GM21576 (cell line): ENCODE results near the gene MMAA.
"Not testable (repeated sequence)": the region's sequence is repeated elsewhere in the genome, so short reads cannot be mapped to it uniquely, and the experiment has no call there.

ENCODE experiments used
- ATAC-seq: cut with Tn5 transposase; IDR thresholded peaks from one replicate; pipeline ENCODE4 v1.9.1; 2021; ENCODE audit warnings: mild to moderate bottlenecking, moderate library complexity; ENCODE audit not compliant: unreplicated experiment

Gene MMAA

DNA sequence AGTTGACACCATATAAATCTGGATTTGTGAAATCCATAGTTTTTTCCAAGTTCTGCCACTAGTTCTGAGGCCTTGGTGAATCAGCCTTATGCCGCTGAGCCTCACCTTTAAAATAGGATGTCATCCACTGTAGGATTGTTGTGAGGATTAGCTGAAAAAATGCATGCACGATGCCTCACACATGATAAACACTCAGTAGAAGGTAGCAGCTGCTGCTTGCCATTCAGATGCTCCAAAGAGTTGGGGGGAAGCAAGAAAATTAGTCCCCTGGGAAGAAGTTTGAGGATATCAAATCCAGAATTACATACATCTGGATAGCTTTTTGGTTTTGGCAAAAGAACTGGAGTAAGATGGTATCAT lies 7.4 kb downstream of the MMAA start:
- ATAC-seq = no peak

DNA sequence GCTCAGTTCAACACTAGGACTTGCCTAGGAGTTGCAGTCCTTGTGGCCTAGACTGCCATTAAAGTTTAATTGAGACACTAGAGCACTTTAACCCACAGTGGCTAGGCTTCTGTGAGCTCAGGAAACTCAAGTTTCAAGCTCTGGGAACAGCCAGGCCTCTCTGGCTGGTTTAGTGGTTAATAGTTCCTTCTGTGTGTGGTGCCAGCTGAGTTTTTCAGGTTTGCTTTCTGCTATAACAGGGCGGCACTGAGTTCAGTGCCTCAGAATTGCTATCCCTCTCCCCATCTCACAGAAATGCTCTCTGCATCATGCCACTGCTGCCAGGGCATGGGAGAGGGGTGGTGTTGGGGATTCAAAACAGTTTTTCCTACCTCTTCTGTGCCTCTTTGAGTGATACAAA lies 15.9 kb downstream of the MMAA start:
- no peak for ATAC-seq

DNA sequence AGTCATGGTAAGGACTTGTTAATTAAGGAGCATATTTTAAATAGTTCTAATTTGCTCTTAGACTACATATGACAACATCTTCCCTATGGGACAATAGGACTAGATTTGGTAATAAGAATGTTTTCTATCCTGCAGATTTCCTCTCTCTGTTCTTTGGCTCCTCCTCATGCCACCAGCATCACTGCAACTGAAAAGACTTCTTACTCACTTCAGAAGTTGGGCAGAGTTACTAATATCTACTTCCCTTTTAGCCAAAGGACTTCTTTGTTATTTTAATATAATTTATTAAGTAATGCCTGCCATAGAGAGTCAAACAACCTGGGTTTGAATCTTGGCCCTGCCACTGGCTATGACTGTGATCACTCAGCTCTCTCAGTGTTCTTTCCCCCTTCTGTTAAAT lies 16.4 kb downstream of the MMAA start:
- ATAC-seq = no peak

DNA sequence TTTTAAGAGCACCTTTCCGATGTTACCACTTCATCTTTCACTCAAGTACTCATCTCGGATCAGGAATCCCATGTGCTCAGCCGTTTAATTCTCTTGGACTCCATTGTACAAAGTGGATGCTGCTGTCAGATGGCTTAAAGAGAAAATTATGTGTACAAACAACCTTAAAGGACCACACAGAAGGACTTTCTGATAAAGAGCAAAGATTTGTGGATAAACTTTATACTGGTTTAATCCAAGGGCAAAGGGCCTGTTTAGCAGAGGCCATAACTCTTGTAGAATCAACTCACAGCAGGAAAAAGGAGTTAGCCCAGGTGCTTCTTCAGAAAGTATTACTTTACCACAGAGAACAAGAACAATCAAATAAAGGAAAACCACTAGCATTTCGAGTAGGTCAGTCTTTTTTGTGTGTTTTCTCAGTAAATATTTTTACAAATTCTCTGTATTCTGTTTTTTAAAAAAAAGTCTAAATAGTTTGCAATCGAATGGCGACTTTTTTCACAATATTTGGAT lies 20.1 kb downstream of the MMAA start:
- no peak for ATAC-seq

DNA sequence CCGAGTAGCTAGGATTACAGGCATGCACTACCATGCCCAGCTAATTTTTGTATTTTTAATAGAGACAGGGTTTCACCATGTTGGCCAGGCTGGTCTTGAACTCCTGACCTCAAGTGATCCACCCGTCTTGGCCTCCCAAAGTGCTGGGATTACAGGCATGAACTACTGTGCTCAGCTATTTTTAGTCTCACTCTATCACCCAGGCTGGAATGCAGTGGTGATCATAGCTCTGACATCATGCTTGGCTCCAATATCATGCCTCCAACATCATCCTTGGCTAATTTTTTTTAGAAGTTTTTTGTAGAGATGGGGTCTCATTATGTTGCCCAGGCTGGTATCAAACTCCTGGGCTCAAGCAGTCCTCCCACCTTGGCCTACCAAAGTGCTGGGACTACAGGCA lies 21.1 kb downstream of the MMAA start:
- ATAC-seq = not testable (repeated sequence)

DNA sequence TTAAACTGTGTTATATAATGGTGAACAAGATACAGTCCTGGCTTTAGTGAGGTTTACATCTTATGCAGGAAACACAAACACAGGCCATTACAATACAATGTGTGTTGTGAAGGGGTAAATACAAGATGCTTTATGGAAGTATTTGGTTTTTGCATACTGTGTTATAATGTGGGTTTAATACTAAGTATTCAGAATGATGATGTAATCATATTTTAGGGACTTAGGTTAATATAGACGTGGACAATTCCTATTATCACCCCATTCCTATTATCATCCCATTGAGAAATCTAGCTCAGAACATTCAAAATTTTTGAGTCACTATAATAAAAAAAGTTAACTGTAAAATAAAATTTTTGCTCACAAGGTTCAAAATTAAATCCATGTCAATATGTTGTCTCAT lies 24.1 kb downstream of the MMAA start:
- no peak for ATAC-seq

DNA sequence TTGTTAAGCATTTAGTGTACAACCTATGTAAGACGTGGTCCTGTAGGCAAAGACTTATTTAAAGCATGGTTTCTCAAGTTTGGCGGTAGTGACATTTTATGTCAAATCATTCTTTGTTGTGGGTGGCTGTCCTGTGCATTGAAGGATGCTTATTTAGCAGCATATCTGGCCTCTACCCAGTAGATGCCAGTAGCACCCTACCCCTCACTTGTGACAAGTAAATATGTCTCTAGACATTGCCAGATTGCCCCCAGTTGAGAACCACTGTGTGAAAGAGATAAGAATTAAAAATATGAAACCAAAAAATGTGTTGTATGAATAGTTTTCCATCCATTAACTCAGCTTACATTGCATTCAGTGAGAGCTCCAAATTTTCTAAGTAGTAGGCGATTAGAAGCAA lies 25.5 kb downstream of the MMAA start:
- no peak for ATAC-seq

DNA sequence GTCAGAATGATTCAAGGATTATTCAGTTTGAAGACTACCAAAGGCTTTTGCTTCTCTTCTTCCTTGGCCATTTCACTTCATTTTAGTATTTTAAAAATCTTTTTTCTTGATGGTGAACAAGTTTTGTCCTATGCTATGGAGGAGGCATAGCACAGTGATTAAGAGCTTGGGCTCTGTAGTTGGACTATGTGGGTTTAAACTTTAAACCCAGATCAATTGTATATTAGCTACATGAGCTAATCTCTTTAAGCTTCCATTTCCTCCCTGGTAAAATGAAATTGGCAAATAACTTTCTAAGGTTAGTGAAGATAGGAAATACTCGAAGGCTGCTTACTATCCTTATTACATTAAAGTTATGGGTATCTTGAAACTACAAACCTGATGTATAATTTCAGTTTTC lies 37.0 kb downstream of the MMAA start:
- no peak for ATAC-seq

DNA sequence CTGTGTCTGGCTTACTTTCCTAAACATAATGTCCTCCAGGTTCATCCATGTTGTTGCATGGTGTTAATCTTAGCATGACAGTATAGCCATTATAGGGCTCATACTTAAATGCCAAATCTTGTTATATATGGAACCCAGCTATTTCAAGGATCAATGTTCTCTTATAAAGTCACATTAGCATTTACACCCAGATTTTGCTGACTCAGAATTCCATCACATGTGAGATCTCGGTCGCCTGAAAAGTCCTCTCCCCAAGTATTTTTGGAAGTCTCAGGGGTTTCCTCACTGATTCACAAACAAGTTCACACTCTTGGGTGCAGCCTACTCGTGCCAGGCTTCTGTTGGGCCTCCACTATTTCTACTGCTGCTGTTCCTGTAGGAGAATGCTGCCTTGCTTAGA lies 40.9 kb downstream of the MMAA start:
- no peak for ATAC-seq

DNA sequence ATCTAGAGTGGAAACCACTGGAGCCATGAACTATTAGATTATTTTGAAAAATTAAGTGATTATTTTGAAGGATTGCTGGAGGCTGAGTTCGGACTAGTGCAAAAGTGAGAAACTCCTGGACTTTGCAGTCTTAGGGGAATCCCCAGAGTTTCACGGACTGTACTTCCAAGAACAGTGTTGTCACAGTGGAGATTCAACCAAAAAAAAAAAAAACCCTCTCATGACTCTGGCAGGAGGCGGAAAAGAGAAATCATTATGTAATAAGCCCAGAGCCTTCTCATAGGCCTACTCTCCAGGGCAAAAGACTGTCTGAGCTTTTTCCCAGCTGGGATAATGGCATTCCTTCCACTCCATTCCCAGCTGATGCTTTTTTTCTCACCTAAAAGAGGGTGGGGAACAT lies 44.0 kb downstream of the MMAA start:
- ATAC-seq = no peak

DNA sequence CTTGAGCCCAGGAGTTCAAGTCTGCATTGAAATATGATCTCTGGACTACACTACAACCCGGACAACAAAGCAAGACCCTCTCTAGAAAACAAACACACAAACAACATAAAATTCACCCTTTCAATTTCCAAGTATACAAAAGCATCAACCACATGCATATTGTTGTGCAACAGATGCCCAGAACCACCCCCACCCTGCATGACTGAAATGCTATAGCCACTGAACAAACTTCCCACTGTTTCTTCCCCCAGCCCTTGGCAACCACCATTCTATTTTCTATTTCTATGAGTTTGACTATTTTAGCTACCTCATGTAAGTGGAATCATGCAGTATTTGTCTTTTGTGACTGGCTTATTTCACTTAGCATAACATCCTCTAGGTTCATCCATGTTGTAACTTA lies 46.6 kb downstream of the MMAA start:
- no peak for ATAC-seq

DNA sequence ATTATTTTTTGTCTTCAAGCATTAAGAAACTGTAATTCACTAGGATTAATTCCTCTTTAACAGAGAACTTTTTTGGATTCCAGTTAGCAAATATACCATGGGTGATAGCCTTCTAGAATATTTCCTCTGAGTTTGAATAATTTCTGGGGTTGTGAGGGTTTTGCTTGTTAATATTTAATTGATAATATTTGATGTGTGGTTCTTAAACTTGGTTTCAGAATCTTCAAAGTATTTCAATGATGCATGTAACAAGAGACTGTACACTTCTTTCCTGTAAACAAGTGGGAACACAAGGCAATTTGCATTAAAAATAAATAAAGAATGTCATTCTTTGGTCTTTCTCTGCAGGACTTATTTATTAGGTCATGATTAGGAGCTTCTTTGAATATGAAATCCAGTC lies 51.2 kb downstream of the MMAA start:
- ATAC-seq = no peak

DNA sequence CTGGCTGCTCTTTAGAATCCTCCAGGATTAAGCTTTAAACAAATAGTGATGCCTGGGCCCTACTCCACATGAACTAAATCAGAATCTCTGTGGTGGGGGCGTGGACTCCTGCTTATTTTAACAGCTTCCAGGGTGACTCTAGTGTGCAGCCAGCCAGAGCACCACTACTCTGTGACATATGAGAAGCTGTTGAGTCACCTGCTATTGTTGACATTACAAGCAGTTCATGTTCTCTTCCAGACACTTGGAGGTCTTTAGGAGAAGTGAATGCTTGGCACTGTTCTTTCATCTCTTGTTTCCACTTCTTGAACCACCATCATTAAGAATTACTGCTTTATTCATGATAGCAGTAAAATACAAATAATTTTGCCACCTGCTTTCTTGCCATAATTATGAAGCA lies 60.3 kb downstream of the MMAA start:
- no peak for ATAC-seq

DNA sequence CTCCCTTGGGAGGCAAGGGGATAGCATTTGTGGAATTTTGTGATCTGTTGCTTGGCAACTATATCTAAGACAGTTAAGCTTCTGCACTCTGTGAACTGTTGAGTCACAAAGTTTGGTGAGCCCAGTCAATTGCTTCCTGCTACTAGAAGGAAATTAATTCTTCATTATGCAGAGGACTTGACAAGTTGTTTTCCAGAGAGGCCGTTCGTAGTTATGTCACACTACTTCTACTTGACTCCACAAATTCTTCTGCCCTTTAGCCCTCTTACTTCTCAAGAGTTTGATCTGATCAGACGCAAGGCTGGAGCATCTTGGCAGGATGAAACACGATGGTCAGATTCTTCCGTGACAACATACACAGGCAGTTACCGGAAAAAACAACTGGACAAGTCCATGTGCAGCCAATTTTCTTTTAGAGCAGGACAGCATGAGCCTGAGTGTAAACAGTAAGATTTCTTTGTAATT lies 60.8 kb downstream of the MMAA start, which contains the start of gene C4orf51:
Gene C4orf51, plus strand, starts transcription at position 156 of the 465 bp plus-strand sequence. Its CDS starts 58 bp downstream, at position 214.
- ATAC-seq = no peak

DNA sequence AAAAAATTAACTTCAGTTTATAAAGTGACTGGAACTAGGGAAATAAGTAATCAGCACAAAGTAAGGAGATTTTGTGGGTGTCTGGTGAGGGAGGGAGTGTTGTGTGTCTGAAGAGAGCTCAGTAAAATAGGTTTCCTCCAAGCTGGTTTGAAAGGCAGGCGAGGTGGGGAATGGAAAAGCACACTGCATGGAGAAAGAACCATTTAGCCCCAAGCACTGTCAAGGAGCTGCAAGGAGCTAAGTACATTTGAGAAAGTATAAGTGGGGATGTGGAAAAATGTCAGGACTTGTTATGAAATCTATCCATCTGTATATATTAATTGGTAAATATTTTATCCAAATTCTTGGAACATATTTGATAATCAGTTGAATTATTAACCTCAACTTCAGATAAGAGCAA lies 61.7 kb downstream of the MMAA start:
- ATAC-seq = no peak

DNA sequence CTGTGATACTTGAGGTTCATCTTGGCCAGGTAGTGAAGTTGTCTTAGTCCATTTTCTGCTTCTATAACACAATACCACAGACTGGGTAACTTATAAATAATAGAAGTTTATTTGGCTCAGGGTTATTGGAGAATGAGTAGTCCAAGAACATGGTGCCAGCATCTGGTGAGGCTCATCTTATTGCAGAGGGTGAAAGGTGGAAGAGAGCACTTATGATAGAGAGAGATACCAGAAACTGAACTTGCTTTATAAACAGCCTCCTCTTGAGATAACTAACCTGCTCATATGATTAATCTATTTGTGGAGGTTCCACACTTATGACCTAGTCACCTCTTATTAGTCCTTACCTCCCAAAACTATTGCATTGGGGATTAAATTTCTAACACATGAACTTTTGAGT lies 62.3 kb downstream of the MMAA start:
- ATAC-seq = no peak

DNA sequence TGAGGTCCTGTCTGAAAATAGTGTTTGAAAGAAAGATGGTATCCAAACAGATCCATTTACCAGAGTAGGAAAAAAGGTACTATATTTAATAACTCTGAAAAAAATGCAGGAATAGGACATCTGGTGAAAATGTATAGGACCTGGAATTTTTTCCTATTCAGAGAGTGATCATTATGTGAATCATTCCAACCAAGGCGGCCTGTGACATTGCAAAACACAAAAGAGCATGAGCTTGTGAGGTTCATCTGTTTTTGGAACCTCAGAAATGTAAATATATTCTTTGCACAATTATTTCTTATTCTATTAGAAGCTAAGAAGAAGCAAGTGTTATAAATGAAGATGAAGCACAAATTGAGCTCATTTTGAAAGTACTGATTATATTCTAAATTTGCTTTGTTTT lies 62.8 kb downstream of the MMAA start:
- ATAC-seq = no peak

DNA sequence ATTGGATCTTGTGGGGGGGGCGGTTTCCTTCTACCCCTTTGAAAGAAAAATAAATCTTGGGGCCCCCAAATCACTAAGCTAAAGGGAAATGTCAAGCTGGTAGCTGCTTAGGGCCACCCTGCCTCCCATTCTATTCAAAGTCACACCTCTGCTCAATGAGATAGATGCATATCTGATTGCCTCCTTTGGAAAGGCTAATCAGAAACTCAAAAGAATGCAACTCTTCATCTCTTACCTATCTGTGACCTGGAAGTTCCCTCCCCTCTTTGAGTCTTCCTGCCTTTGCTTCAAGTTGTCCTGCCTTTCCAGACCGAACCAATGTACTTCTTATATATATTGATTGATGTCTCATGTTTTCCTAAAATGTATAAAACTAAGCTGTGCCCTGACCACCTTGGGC lies 67.8 kb downstream of the MMAA start:
- no peak for ATAC-seq

DNA sequence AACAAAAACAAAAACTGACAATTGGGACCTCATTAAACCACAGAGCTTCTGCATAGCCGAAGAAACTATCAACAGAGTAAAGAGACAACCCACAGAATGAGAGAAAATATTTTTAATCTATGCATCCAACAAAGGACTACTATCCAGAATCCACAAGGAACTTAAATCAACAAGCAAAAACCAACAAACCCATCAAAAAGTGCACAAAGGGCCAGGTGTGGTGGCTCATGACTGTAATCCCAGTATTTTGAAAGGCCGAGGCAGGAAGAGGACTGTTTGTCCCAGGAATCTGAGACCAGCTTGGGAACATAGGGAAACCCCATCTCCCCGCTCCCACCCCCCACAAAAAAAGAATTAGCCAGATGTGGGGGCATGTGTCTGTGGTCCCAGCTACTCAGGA lies 71.4 kb downstream of the MMAA start:
- ATAC-seq = no peak

DNA sequence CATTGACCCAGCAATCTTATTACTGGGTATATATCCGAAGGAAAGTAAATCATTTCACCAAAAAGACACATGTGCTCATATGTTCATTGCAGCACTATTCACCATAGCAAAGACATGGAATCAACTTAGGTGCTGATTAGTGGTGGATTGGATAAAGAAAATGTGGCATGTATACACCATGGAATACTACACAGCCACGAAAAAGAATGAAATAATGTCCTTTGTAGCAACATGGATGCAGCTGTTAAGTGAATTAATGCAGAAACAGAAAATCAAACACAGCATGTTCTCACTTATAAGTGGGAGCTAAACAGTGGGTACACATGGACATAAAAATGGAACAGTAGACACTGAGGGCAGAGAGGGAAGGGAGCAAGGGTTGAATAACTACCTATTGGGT lies 72.2 kb downstream of the MMAA start:
- ATAC-seq = not testable (repeated sequence)

DNA sequence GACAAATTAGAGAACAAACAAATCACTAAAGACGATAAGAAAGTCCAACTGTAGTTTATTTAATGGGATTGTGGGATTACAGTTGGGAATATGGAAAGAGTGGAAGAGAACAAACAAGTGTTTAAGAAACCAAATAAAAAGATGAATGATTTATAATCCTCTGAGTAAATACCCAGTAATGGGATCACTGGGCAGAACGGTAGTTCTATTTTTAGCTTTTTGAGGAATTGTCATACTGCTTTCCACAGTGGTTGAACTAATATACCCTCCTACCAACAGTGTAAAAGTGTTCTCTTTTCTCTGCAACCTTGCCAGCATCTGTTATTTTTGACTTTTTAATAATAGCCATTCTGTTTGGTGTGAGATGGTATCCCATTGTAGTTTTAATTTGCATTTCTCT lies 75.7 kb downstream of the MMAA start:
- ATAC-seq = no peak

DNA sequence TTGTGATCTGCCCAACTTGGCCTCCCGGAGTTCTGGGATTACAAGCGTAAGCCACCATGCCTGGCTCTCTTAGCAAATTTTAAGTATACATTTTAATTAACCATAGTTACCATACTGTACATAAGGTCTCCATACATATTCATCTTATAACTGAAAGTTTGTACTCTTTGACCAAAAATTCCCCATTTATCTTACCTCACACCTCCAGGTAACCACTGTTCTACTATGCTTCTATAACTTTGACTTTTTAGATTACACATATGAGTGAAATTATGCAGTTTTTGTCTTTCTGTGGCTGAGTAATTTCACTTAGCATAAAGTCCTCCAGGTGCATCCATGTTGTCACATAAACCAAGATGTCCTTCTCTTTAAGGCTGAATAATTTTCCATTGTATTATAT lies 78.1 kb downstream of the MMAA start:
- no peak for ATAC-seq

DNA sequence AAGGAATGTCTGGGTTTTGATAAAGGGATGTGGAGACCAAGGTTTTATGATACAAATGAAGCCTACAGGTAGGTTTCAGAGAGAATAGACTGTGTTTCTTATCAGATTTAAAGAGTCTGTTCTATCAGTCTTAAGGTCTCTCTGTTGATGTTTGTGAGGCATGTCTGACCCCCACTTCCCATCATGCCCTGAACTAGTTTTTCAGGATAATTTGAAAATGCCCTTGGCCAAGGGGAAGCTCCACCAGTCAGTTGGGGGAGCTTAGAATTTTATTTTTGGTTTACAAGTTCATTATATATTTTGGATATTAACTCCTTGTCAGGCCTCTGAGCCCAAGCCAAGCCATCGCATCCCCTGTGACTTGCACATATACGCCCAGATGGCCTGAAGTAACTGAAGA lies 79.3 kb downstream of the MMAA start:
- ATAC-seq = no peak
